SK-N-MC (cell line): ENCODE measurements around the gene ADGRG3.

Experiments used
- EZH2 ChIP-seq: fragments of 200-600 bp; sonication (generic); IDR thresholded peaks from one replicate; pipeline ENCODE4 v1.6.1; 2017; ENCODE audit warnings: antibody characterized with exemption
- POLR2AphosphoS5 ChIP-seq: IDR thresholded peaks from 2 replicates; pipeline ENCODE4 v1.6.1; 2012; ENCODE audit warnings: mild to moderate bottlenecking, low read depth, low read length, borderline replicate concordance

- TF ChIP-seq POLR2AphosphoS5 = no peak
- no peak for TF ChIP-seq EZH2
Observed at GRCh38 chr16:57728336-57729181, 60.5 kb downstream of the ADGRG3 start.
